CD4-positive, alpha-beta T cell (primary cell): ENCODE measurements around the gene TEN1. TPM values are rescaled to one million over a fixed set of nuclear protein-coding genes. Genes with fewer than 3 reads are reported as not detected.

Experiments used
- ATAC-seq: fragments of 200-7000 bp; cut with Tn5 transposase; one replicate; pipeline ENCODE4 v1.10.0; 2022; ENCODE audit warnings: mild to moderate bottlenecking; ENCODE audit not compliant: poor library complexity
- CTCF ChIA-PET: fragments of 350-600 bp; sonication (Branson Sonifier 250); formaldehyde crosslinking; loops from one replicate; lab custom pipeline; 2021; ENCODE audit warnings: antibody characterized with exemption, inconsistent platforms; lab: Charles Lee
- POLR2A ChIA-PET: fragments of 350-600 bp; sonication (Branson Sonifier 250); formaldehyde crosslinking; loops from one replicate; lab custom pipeline; 2021; ENCODE audit warnings: antibody characterized with exemption, inconsistent platforms; lab: Charles Lee
- DNase-seq, 14 experiments: peaks; one replicate each; pipeline ENCODE4 v3.0.0-alpha.2; 2013 to 2020; ENCODE audit warnings: mixed read lengths in 2 of 14
- H3K27ac ChIP-seq, 2 donors: one replicate each; pipeline versions ENCODE4 v1.5.1 to v1.7.0; 2013; ENCODE audit warnings: low read length in 2 of 2, low read depth in 1 of 2, mild to moderate bottlenecking in 1 of 2
- H3K27me3 ChIP-seq, 2 experiments: 1 replicate in 1 of 2; 2 replicates in 1 of 2; pipeline versions ENCODE4 v1.6.1 to v1.7.0; 2013; ENCODE audit warnings: low read length in 2 of 2, control low read depth in 1 of 2, mild to moderate bottlenecking in 1 of 2, moderate library complexity in 1 of 2; ENCODE audit not compliant: insufficient read depth in 2 of 2, control insufficient read depth in 1 of 2
- H3K36me3 ChIP-seq: one replicate; pipeline ENCODE4 v1.6.1; 2013; ENCODE audit warnings: low read length, control low read depth; ENCODE audit not compliant: insufficient read depth
- H3K4me1 ChIP-seq: one replicate; pipeline ENCODE4 v1.6.1; 2013; ENCODE audit warnings: low read length, control low read depth; ENCODE audit not compliant: insufficient read depth
- H3K4me3 ChIP-seq: one replicate; pipeline ENCODE4 v1.5.1; 2013; ENCODE audit warnings: mild to moderate bottlenecking, low read length, moderate library complexity
- H3K9me3 ChIP-seq, 2 experiments: 1 replicate in 1 of 2; 2 replicates in 1 of 2; pipeline versions ENCODE4 v1.6.1 to v1.7.0; 2013; ENCODE audit warnings: low read length in 2 of 2, mild to moderate bottlenecking in 2 of 2, control low read depth in 1 of 2, moderate library complexity in 1 of 2; ENCODE audit not compliant: control insufficient read depth in 1 of 2, insufficient read depth in 1 of 2
- H3K27ac Mint-ChIP-seq: one replicate; pipeline ENCODE4 v1.8.0; 2020; ENCODE audit warnings: mixed read lengths
- H3K27me3 Mint-ChIP-seq: one replicate; pipeline ENCODE4 v1.8.0; 2021; ENCODE audit warnings: mixed read lengths
- H3K36me3 Mint-ChIP-seq: one replicate; pipeline ENCODE4 v1.8.0; 2021; ENCODE audit warnings: low read depth, mixed read lengths
- H3K4me1 Mint-ChIP-seq: one replicate; pipeline ENCODE4 v1.8.0; 2021; ENCODE audit warnings: low read depth, mixed read lengths
- H3K4me3 Mint-ChIP-seq: one replicate; pipeline ENCODE4 v1.8.0; 2020; ENCODE audit warnings: mild to moderate bottlenecking, mixed read lengths
- H3K9me3 Mint-ChIP-seq: one replicate; pipeline ENCODE4 v1.8.0; 2020; ENCODE audit warnings: mixed read lengths
- intact Hi-C, 2 experiments: fragments of 100-400 bp; cut with DNase I in 1 of 2; cut with micrococcal nuclease in 1 of 2; formaldehyde crosslinking; loops; one replicate each; pipeline versions ENCODE4 v1.15.1 to v1.9.0; 2023 to 2025; cut with DNase I, micrococcal nuclease
- total RNA-seq, 174 experiments: library from RNA in 2 of 174; stranded (reverse) in 2 of 174; gene quantifications; one replicate each; pipeline ENCODE4 v1.2.3 and lab custom pipeline; 2021 to 2026
- TF ChIP-seq, protein P1 (sequence below): fragments of 200-600 bp; IDR thresholded peaks from one replicate; pipeline ENCODE4 v1.8.0; 2022; ENCODE audit warnings: antibody characterized with exemption, mild to moderate bottlenecking

The TEN1 gene
- total RNA-seq, 2 experiments from 2014 or later = 13.0 to 13.8 TPM

DNA sequence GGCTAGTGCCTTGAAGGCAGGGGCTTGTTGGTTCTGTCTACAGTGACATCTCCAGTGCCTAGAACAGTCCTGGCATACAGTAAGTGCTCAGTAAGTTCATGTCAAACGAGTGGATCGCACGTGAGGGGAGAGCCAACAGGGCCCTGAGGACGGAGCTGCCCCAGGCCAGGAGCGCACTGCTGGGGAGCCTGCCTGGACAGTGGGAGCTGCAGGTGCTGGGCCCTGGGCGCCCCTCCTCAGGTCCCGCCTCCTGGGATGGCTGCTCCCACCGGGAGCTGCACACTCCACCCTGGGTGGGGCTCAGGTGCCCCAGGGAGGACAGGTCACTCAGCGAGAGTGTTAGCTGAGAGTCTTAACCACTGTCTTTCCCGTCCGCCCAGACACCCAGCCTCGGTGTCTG lies 46.3 kb downstream of the TEN1 start:
- Mint-ChIP-seq H3K4me1 (peaks cover 16% of the 10 kb centered on the region), H3K27ac (no peak overlapping the region), H3K4me3 (no peak overlapping the region), H3K27me3 (no peaks in the 10 kb centered on the region), H3K36me3 (no peaks in the 10 kb centered on the region), H3K9me3 (no peaks in the 10 kb centered on the region)
- Histone ChIP-seq H3K9me3 (no peaks in the 10 kb centered on the region), H3K27me3 (no peaks in the 10 kb centered on the region), H3K27ac (no peak overlapping the region), H3K4me3 (no peak overlapping the region), H3K36me3 (no peaks in the 10 kb centered on the region), H3K4me1 (peaks cover 20% of the 10 kb centered on the region)
- ATAC-seq = no peak
- ChIA-PET POLR2A (no interaction called here), CTCF (no interaction called here)
- TF ChIP-seq, protein P1, sequence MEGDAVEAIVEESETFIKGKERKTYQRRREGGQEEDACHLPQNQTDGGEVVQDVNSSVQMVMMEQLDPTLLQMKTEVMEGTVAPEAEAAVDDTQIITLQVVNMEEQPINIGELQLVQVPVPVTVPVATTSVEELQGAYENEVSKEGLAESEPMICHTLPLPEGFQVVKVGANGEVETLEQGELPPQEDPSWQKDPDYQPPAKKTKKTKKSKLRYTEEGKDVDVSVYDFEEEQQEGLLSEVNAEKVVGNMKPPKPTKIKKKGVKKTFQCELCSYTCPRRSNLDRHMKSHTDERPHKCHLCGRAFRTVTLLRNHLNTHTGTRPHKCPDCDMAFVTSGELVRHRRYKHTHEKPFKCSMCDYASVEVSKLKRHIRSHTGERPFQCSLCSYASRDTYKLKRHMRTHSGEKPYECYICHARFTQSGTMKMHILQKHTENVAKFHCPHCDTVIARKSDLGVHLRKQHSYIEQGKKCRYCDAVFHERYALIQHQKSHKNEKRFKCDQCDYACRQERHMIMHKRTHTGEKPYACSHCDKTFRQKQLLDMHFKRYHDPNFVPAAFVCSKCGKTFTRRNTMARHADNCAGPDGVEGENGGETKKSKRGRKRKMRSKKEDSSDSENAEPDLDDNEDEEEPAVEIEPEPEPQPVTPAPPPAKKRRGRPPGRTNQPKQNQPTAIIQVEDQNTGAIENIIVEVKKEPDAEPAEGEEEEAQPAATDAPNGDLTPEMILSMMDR = no peak
- intact Hi-C loops = no loop called here
- DNase-seq = no peak

- POLR2A ChIA-PET = no interaction called here
- CTCF ChIA-PET = no interaction called here
- Mint-ChIP-seq H3K27ac (no peak overlapping the region), H3K27me3 (no peaks in the 10 kb centered on the region), H3K9me3 (no peaks in the 10 kb centered on the region), H3K4me1 (peaks cover 16% of the 10 kb centered on the region), H3K4me3 (no peak overlapping the region), H3K36me3 (no peaks in the 10 kb centered on the region)
- intact Hi-C loops = no loop called here
- Histone ChIP-seq H3K4me3 (no peak overlapping the region), H3K27ac (no peak overlapping the region), H3K27me3 (no peaks in the 10 kb centered on the region), H3K9me3 (no peaks in the 10 kb centered on the region), H3K4me1 (peaks cover 25% of the 10 kb centered on the region), H3K36me3 (no peaks in the 10 kb centered on the region)
- TF ChIP-seq, protein P1 = no peak
- ATAC-seq (no peak), DNase-seq (no peak)
These were observed 47.7 kb downstream of the TEN1 start for GRCh38 chr17:76026714-76027158.

- Mint-ChIP-seq H3K4me1 (peaks cover 16% of the 10 kb centered on the region), H3K27me3 (no peaks in the 10 kb centered on the region), H3K9me3 (no peaks in the 10 kb centered on the region), H3K27ac (peak within 1 kb of the TSS; percentile 17), H3K36me3 (no peaks in the 10 kb centered on the region), H3K4me3 (no peak within 1 kb of the TSS)
- TF ChIP-seq, protein P1 = no peak
- Histone ChIP-seq H3K27me3 (no peaks in the 10 kb centered on the region), H3K36me3 (no peaks in the 10 kb centered on the region), H3K27ac (no peak within 1 kb of the TSS), H3K4me3 (no peak within 1 kb of the TSS), H3K9me3 (no peaks in the 10 kb centered on the region), H3K4me1 (peaks cover 25% of the 10 kb centered on the region)
- ATAC-seq = no peak
- no peak for DNase-seq
- ChIA-PET POLR2A (no interaction called here), CTCF (no interaction called here)
- intact Hi-C loops = no loop called here
These were observed 48.3 kb downstream of the TEN1 start, which contains the start of gene EVPL for GRCh38 chr17:76027159-76027839. TSS of gene EVPL (minus strand) at chr17:76027306. CDS start at chr17:76027198, 108 bp downstream.
